Mesendoderm (in vitro differentiated cells): ENCODE results near the gene ORC3.
"Not testable (repeated sequence)": the region's sequence is repeated elsewhere in the genome, so short reads cannot be mapped to it uniquely, and the experiment has no call there.

Experiments
- DNase-seq: peaks from one replicate; pipeline ENCODE4 v3.0.0; 2013
- H2AK5ac ChIP-seq: 2 replicates; pipeline ENCODE4 v1.6.1; 2013; ENCODE audit warnings: low read length, inconsistent platforms
- H2BK120ac ChIP-seq: 2 replicates; pipeline ENCODE4 v1.6.1; 2013; ENCODE audit warnings: low read depth, mild to moderate bottlenecking, low read length, moderate library complexity, mixed read lengths
- H2BK15ac ChIP-seq: replicated peaks from 2 replicates; pipeline ENCODE4 v1.6.1; 2013; ENCODE audit warnings: low read depth, mild to moderate bottlenecking, moderate library complexity
- H2BK5ac ChIP-seq: 2 replicates; pipeline ENCODE4 v1.6.1; 2013; ENCODE audit warnings: low read length, inconsistent platforms
- H3K18ac ChIP-seq: 2 replicates; pipeline ENCODE4 v1.6.1; 2013; ENCODE audit warnings: mild to moderate bottlenecking, low read length, mixed read lengths
- H3K23ac ChIP-seq: one replicate; pipeline ENCODE4 v1.6.1; 2013; ENCODE audit warnings: low read length
- H3K27ac ChIP-seq: 2 replicates; pipeline ENCODE4 v1.5.1; 2013; ENCODE audit warnings: low read depth, mild to moderate bottlenecking, inconsistent platforms, low read length, moderate library complexity
- H3K27me3 ChIP-seq: 2 replicates; pipeline ENCODE4 v1.6.1; 2013; ENCODE audit warnings: low read length, control low read depth, mild to moderate bottlenecking, inconsistent platforms; ENCODE audit not compliant: insufficient read depth, poor library complexity
- H3K36me3 ChIP-seq: 2 replicates; pipeline ENCODE4 v1.6.1; 2013; ENCODE audit warnings: low read length, inconsistent platforms; ENCODE audit not compliant: control insufficient read depth, insufficient read depth
- H3K4ac ChIP-seq: one replicate; pipeline ENCODE4 v1.6.1; 2013; ENCODE audit warnings: low read depth, mild to moderate bottlenecking, low read length, moderate library complexity
- H3K4me1 ChIP-seq: 2 replicates; pipeline ENCODE4 v1.6.1; 2013; ENCODE audit warnings: low read depth, low read length, inconsistent platforms; ENCODE audit not compliant: control insufficient read depth
- H3K4me2 ChIP-seq: 2 replicates; pipeline ENCODE4 v1.6.1; 2013; ENCODE audit warnings: low read length
- H3K4me3 ChIP-seq: 2 replicates; pipeline ENCODE4 v1.5.1; 2013; ENCODE audit warnings: mild to moderate bottlenecking, low read length
- H3K56ac ChIP-seq: one replicate; pipeline ENCODE4 v1.6.1; 2013; ENCODE audit warnings: low read length
- H3K79me1 ChIP-seq: 2 replicates; pipeline ENCODE4 v1.6.1; 2013; ENCODE audit warnings: low read length, inconsistent platforms
- H3K79me2 ChIP-seq: 2 replicates; pipeline ENCODE4 v1.6.1; 2013; ENCODE audit warnings: mild to moderate bottlenecking, low read length; ENCODE audit not compliant: control insufficient read depth, insufficient read depth
- H3K9ac ChIP-seq: 2 replicates; pipeline ENCODE4 v1.6.1; 2013; ENCODE audit warnings: low read length, inconsistent platforms
- H4K5ac ChIP-seq: one replicate; pipeline ENCODE4 v1.6.1; 2013; ENCODE audit warnings: low read length
- H4K8ac ChIP-seq: one replicate; pipeline ENCODE4 v1.6.1; 2013; ENCODE audit warnings: low read depth, mild to moderate bottlenecking, control low read depth, low read length, moderate library complexity
- WGBS: extraction: QIAGEN DNeasy Blood & Tissue Kit; methylation state at CpG from one replicate; pipeline ENCODE4 v1.1.7; 2013; ENCODE audit warnings: low lambda C conversion rate, missing lambda C conversion rate; ENCODE audit not compliant: insufficient coverage; ENCODE audit errors: extremely low coverage; 5-methylcytosine and 5-hydroxymethylcytosine counted together

The ORC3 gene

DNA sequence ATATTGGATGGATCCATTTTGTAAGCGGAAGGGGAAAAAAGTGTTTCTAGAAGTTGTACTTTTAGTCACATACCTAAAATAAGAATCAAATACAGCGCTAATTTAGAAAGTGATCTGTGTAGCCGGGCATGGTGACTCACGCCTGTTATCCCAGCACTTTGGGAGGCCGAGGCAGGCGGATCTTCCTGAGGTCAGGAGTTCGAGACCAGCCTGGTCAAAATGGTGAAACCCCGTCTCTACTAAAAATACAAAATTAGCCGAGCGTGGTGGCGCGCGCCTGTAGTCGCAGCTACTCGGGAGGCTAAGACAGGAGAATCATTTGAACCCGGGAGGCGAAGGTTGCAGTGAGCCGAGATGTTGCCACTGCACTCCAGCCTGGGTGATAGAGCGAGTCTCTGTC lies 113.1 kb downstream of the ORC3 start:
- H3K23ac ChIP-seq, H3K36me3 ChIP-seq, H3K79me1 ChIP-seq, H2BK15ac ChIP-seq, H3K4me2 ChIP-seq, H3K18ac ChIP-seq, H4K5ac ChIP-seq, H3K27ac ChIP-seq, DNase-seq, H3K27me3 ChIP-seq, H2BK120ac ChIP-seq, H3K9ac ChIP-seq, H3K4me1 ChIP-seq, H2AK5ac ChIP-seq, H3K56ac ChIP-seq, H3K4me3 ChIP-seq, H2BK5ac ChIP-seq, H3K4ac ChIP-seq: not testable (repeated sequence)
- WGBS, result no CpG with 5 or more reads among the region's 19 CpGs
- Histone ChIP-seq H4K8ac (peak overlapping the region; percentile 96), H3K79me2 (peaks cover 36% of the 10 kb centered on the region)

DNA sequence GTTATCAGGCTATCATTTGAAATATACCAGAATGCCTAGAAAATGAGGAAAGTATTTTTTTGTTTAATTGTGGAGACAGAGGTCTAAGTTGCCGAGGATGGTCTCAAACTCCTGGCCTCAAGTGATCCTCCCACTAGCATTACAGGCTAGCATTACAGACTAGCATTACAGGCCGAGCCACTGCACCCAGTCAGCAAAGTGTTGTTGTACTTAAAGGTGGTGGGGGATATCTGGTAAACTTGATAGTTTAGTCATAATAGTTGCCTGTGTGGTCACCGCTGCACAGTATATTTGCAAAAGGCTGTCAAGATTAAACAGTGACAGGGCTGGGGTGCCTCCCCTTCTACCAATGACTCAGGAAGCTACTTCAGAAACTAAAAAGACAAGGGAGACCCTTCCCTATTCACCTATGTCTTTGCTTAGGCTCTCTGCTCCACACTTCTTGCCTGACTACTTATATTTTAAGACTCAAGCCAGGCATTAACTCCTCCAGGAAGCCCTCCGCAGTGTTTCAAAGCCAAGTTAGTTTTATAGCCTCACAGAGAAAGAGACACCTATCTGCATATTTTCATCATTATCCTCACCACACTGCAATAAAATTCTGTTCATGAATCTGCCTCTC lies 115.2 kb downstream of the ORC3 start:
- Histone ChIP-seq H3K9ac (no peak overlapping the region), H3K27me3 (no peaks in the 10 kb centered on the region), H3K79me1 (no peaks in the 10 kb centered on the region), H4K8ac (no peak overlapping the region), H3K36me3 (no peaks in the 10 kb centered on the region), H4K5ac (no peak overlapping the region), H3K4ac (no peak overlapping the region), H3K4me2 (no peak overlapping the region), H3K18ac (peak overlapping the region; percentile 84), H2BK15ac (no peak overlapping the region), H3K4me1 (no peaks in the 10 kb centered on the region), H3K23ac (no peak overlapping the region), H2AK5ac (no peak overlapping the region), H3K79me2 (peaks cover 18% of the 10 kb centered on the region), H2BK5ac (no peak overlapping the region), H2BK120ac (no peak overlapping the region), H3K4me3 (no peak overlapping the region), H3K27ac (no peak overlapping the region), H3K56ac (no peak overlapping the region)
- whole genome bisulfite sequencing, result no CpG with 5 or more reads among the region's 4 CpGs
- DNase-seq, result no peak

DNA sequence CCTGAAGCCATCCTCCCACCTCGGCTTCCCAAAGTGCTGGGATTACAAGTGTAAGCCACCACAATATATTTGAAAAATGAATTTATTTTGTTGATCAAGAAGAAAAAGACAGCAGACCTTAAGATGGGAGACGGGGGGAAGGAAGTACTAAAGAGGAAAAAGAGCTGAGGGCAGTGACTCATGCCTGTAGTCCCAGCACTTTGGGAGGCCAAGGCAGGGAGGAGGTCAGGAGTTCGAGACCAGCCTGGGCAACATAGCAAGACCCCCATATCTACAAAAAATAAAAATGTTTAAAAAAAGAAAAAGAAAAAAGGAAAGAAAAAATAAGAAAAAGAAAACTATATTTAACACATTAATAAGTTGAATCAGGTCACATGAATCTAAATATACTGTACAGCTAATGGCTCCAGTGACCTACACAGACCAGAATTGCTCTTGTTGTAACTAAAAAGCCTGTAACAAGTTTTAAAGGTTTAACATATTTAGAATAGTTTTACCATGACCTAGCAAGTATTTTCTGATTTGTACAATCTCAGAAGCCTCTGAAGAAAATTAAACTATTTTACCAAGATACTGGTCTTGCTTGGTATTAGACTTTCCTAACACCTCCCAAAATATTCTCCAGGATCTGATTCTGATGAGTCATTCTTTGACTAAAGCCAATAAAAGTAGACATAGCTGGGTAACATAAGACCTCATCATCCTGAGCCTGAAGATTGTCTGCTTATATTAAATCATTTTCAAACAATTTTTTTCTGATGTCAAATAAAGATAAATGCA lies 116.4 kb downstream of the ORC3 start:
- H3K4ac ChIP-seq, result no peak overlapping the region
- no peak overlapping the region for H3K18ac ChIP-seq
- WGBS, result no CpG with 5 or more reads among the region's 3 CpGs
- no peaks in the 10 kb centered on the region for H3K36me3 ChIP-seq
- no peaks in the 10 kb centered on the region for H3K4me1 ChIP-seq
- H2BK5ac ChIP-seq, result no peak overlapping the region
- H3K4me2 ChIP-seq, result no peak overlapping the region
- no peak for DNase-seq
- no peak overlapping the region for H3K4me3 ChIP-seq
- no peak overlapping the region for H4K5ac ChIP-seq
- no peaks in the 10 kb centered on the region for H3K27me3 ChIP-seq
- no peak overlapping the region for H2BK120ac ChIP-seq
- no peak overlapping the region for H2BK15ac ChIP-seq
- no peak overlapping the region for H3K27ac ChIP-seq
- H3K79me1 ChIP-seq, result no peaks in the 10 kb centered on the region
- H3K79me2 ChIP-seq, result peaks cover 6% of the 10 kb centered on the region
- no peak overlapping the region for H3K23ac ChIP-seq
- no peak overlapping the region for H3K9ac ChIP-seq
- no peak overlapping the region for H3K56ac ChIP-seq
- no peak overlapping the region for H4K8ac ChIP-seq
- no peak overlapping the region for H2AK5ac ChIP-seq

DNA sequence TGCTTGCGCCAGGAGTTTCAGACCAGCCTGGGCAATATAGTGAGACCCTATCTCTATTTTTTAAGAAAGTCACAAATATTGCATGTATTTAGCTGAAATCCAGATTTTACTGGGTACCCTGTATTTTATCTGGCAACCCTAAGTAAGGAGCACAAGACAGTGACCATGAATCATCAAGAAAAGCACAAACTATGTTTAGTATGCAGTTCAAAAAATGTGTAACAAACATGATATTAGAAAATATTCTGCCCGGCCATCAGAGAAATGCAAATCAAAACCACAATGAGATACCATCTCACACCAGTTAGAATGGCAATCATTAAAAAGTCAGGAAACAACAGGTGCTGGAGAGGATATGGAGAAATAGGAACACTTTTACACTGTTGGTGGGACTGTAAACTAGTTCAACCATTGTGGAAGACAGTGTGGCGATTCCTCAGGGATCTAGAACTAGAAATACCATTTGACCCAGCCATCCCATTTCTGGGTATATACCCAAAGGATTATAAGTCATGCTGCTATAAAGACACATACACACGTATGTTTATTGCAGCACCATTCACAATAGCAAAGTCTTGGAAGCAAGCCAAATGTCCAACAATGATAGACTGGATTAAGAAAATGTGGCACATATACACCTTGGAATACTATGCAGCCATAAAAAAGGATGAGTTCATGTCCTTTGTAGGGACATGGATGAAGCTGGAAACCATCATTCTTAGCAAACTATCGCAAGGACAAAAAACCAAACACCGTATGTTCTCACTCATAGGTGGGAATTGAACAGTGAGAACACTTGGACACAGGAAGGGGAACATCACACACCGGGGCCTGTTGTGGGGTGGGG lies 118.9 kb downstream of the ORC3 start:
- H2BK120ac ChIP-seq, H4K5ac ChIP-seq, H3K4me1 ChIP-seq, H3K79me2 ChIP-seq, H3K9ac ChIP-seq, H3K4me2 ChIP-seq, H2BK15ac ChIP-seq, H3K18ac ChIP-seq, H3K36me3 ChIP-seq, H3K79me1 ChIP-seq, DNase-seq, H3K27ac ChIP-seq, H3K27me3 ChIP-seq, H3K23ac ChIP-seq, H3K4me3 ChIP-seq, H2BK5ac ChIP-seq, H2AK5ac ChIP-seq, H3K56ac ChIP-seq, H4K8ac ChIP-seq, H3K4ac ChIP-seq: not testable (repeated sequence)
- no CpG with 5 or more reads among the region's 7 CpGs for WGBS

DNA sequence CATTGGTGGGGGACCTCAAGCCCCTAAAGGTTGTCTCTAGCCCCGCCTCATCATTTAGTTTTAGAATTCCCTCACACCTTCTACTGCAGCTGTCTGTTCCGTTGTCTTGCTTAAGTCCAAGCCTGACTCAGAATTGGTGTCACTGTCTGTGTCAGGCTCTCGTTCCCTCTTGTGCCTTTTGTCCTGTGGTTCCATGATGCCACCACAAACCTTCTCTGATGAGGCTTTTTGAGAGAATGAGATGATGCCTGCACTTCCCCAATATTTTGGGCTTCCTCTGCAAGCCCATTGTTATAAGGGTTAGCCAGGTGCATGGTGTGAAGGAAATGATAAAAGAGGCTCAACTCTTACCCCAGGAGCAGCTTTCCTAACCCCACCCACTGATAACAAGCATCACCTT lies 120.2 kb downstream of the ORC3 start:
- DNase-seq, result no peak
- H3K79me2 ChIP-seq, result no peaks in the 10 kb centered on the region

More for the DNA sequence above, 120.2 kb downstream of the ORC3 start:
- H3K9ac ChIP-seq, result no peak overlapping the region
- H3K79me1 ChIP-seq, result no peaks in the 10 kb centered on the region
- no peak overlapping the region for H2BK120ac ChIP-seq
- H2BK15ac ChIP-seq, result no peak overlapping the region
- no peak overlapping the region for H2AK5ac ChIP-seq
- no CpG with 5 or more reads among the region's 3 CpGs for WGBS
- H3K18ac ChIP-seq, result no peak overlapping the region
- H3K23ac ChIP-seq, result no peak overlapping the region
- no peak overlapping the region for H4K5ac ChIP-seq
- no peaks in the 10 kb centered on the region for H3K36me3 ChIP-seq
- no peak overlapping the region for H3K27ac ChIP-seq
- H4K8ac ChIP-seq, result no peak overlapping the region
- H3K4ac ChIP-seq, result no peak overlapping the region
- H2BK5ac ChIP-seq, result no peak overlapping the region
- H3K4me1 ChIP-seq, result no peaks in the 10 kb centered on the region
- no peak overlapping the region for H3K4me3 ChIP-seq
- H3K27me3 ChIP-seq, result no peaks in the 10 kb centered on the region
- H3K56ac ChIP-seq, result no peak overlapping the region
- H3K4me2 ChIP-seq, result no peak overlapping the region
